SK-N-SH (cell line): ENCODE measurements around the gene ADAMTS15. TPM values are rescaled to one million over a fixed set of nuclear protein-coding genes. Genes with fewer than 3 reads are reported as not detected.

Experiments used
- CTCF ChIA-PET: fragments of 300-600, 350-600 bp; formaldehyde crosslinking; extraction: SDS; loops from one replicate; lab custom pipeline; 2021; lab: Yijun Ruan, JAX
- POLR2A ChIA-PET: fragments of 350-600 bp; sonication (Branson Sonifier 250); formaldehyde crosslinking; extraction: SDS; loops from one replicate; lab custom pipeline; 2020; ENCODE audit warnings: antibody characterized with exemption, inconsistent platforms; lab: Yijun Ruan, JAX
- DNase-seq: peaks from one replicate; pipeline ENCODE4 v3.0.0; 2012
- H2AFZ ChIP-seq: fragments of 200-600 bp; sonication (generic); 2 replicates; pipeline ENCODE4 v1.8.1; 2016; ENCODE audit warnings: antibody characterized with exemption, mild to moderate bottlenecking, low read depth
- H3F3A ChIP-seq: fragments of 200-600 bp; sonication (generic); replicated peaks from 2 replicates; pipeline ENCODE3; 2016; ENCODE audit warnings: antibody characterized with exemption, mild to moderate bottlenecking; ENCODE audit not compliant: insufficient read depth
- H3K27ac ChIP-seq, 2 experiments: fragments of 200-500 bp in 1 of 2; fragments of 200-600 bp in 1 of 2; sonication (Bioruptor generic) in 1 of 2; sonication (generic), shearing (Covaris generic) in 1 of 2; 2 replicates each; pipeline versions ENCODE4 v1.5.1 to v1.6.1; 2014 to 2016; ENCODE audit warnings: low read depth in 2 of 2, inconsistent platforms in 1 of 2, low read length in 1 of 2, mild to moderate bottlenecking in 1 of 2, mixed read lengths in 1 of 2
- H3K27me3 ChIP-seq: fragments of 200-600 bp; sonication (generic), shearing (Covaris generic); 2 replicates; pipeline ENCODE4 v1.6.1; 2016; ENCODE audit warnings: mixed run types; ENCODE audit not compliant: insufficient read depth
- H3K36me3 ChIP-seq, 2 experiments: fragments of 200-500 bp in 1 of 2; fragments of 200-600 bp in 1 of 2; sonication (Bioruptor generic) in 1 of 2; sonication (generic) in 1 of 2; replicated peaks in 1 of 2; 2 replicates each; pipeline versions ENCODE3 to v1.5.1; 2014 to 2016; ENCODE audit warnings: low read length in 1 of 2, mild to moderate bottlenecking in 1 of 2; ENCODE audit not compliant: insufficient read depth in 2 of 2, control insufficient read depth in 1 of 2
- H3K4me1 ChIP-seq, 2 experiments: fragments of 200-500 bp in 1 of 2; fragments of 200-600 bp in 1 of 2; sonication (Bioruptor generic) in 1 of 2; sonication (generic), shearing (Covaris generic) in 1 of 2; 2 replicates each; pipeline versions ENCODE4 v1.5.1 to v1.6.1; 2014 to 2016; ENCODE audit warnings: low read depth in 1 of 2, low read length in 1 of 2, mixed run types in 1 of 2; ENCODE audit not compliant: insufficient read depth in 2 of 2, control insufficient read depth in 1 of 2
- H3K4me2 ChIP-seq: fragments of 200-600 bp; sonication (generic), shearing (Covaris generic); 2 replicates; pipeline ENCODE4 v1.6.1; 2017; ENCODE audit warnings: mixed run types
- H3K4me3 ChIP-seq, 2 experiments: fragments of 200-500 bp in 1 of 2; fragments of 200-600 bp in 1 of 2; sonication (Bioruptor generic) in 1 of 2; sonication (generic), shearing (Covaris generic) in 1 of 2; 2 replicates each; pipeline versions ENCODE4 v1.5.1 to v1.8.1; 2014 to 2016; ENCODE audit warnings: low read depth in 2 of 2, inconsistent platforms in 1 of 2, low read length in 1 of 2, mild to moderate bottlenecking in 1 of 2, mixed read lengths in 1 of 2, moderate library complexity in 1 of 2
- H3K79me2 ChIP-seq: fragments of 200-600 bp; sonication (generic); 2 replicates; pipeline ENCODE4 v1.8.1; 2017; ENCODE audit warnings: mild to moderate bottlenecking; ENCODE audit not compliant: insufficient read depth
- H3K9ac ChIP-seq: fragments of 200-600 bp; sonication (generic); 2 replicates; pipeline ENCODE4 v1.6.1; 2017; ENCODE audit warnings: mixed run types
- H3K9me2 ChIP-seq: fragments of 200-600 bp; sonication (generic); 2 replicates; pipeline ENCODE4 v1.6.1; 2017; ENCODE audit warnings: mixed run types
- H3K9me3 ChIP-seq: fragments of 200-600 bp; sonication (generic); 2 replicates; pipeline ENCODE4 v1.6.1; 2017; ENCODE audit warnings: mixed run types, mild to moderate bottlenecking, moderate library complexity
- H4K20me1 ChIP-seq: fragments of 200-600 bp; sonication (generic); 2 replicates; pipeline ENCODE4 v1.6.1; 2017; ENCODE audit warnings: mild to moderate bottlenecking, mixed run types; ENCODE audit not compliant: insufficient read depth
- CTCF ChIP-seq: fragments of 200-600 bp; sonication (generic); IDR thresholded peaks from 2 replicates; pipeline ENCODE4 v1.6.1; 2017; ENCODE audit warnings: antibody characterized with exemption, mild to moderate bottlenecking, moderate library complexity
- EP300 ChIP-seq, 2 experiments: IDR thresholded peaks; 2 replicates each; pipeline versions ENCODE4 v1.4.0 to v1.6.1; 2012; ENCODE audit warnings: borderline replicate concordance in 1 of 2, low read depth in 1 of 2, low read length in 1 of 2
- FOSL2 ChIP-seq: IDR thresholded peaks from 2 replicates; pipeline ENCODE4 v1.4.0; 2012; ENCODE audit warnings: low read depth, mild to moderate bottlenecking, moderate library complexity, borderline replicate concordance
- FOXM1 ChIP-seq: IDR thresholded peaks from 2 replicates; pipeline ENCODE4 v1.4.0; 2012; ENCODE audit warnings: low read depth, mild to moderate bottlenecking
- NRF1 ChIP-seq: IDR thresholded peaks from 2 replicates; pipeline ENCODE4 v1.6.1; 2012; ENCODE audit warnings: low read depth, mild to moderate bottlenecking, low read length
- RXRA ChIP-seq: IDR thresholded peaks from 2 replicates; pipeline ENCODE4 v1.4.0; 2012; ENCODE audit warnings: low read depth, mild to moderate bottlenecking, borderline replicate concordance
- SIN3A ChIP-seq: IDR thresholded peaks from 2 replicates; pipeline ENCODE4 v1.6.1; 2012; ENCODE audit warnings: low read depth, mild to moderate bottlenecking, low read length, moderate library complexity, borderline replicate concordance
- TAF1 ChIP-seq: IDR thresholded peaks from 2 replicates; pipeline ENCODE4 v1.6.1; 2012; ENCODE audit warnings: low read depth, mild to moderate bottlenecking, low read length, moderate library complexity, borderline replicate concordance
- YY1 ChIP-seq: IDR thresholded peaks from 2 replicates; pipeline ENCODE4 v1.4.0; 2012; ENCODE audit warnings: low read depth, mild to moderate bottlenecking
- ZBTB33 ChIP-seq: IDR thresholded peaks from 2 replicates; pipeline ENCODE4 v1.4.0; 2012; ENCODE audit warnings: low read depth, borderline replicate concordance
- WGBS: methylation state at CpG from one replicate; pipeline ENCODE4 v1.1.6; 2017; ENCODE audit warnings: low lambda C conversion rate; 5-methylcytosine and 5-hydroxymethylcytosine counted together
- polyA plus RNA-seq, 3 experiments: library from polyadenylated mRNA; depleted of rRNA; stranded (reverse); fragments of >200 nt; gene quantifications; 2 replicates each; pipeline ENCODE4 v1.2.3, GENCODE V29; 2012

The ADAMTS15 gene
- polyA plus RNA-seq, 1 of the 3 experiments (the other 2 are of a cell fraction), result 1.1 TPM

- Histone ChIP-seq H3K9me2 (no peaks in the 10 kb centered on the region), H3K36me3 (no peaks in the 10 kb centered on the region), H3F3A (peaks cover 23% of the 10 kb centered on the region), H3K9ac (0 out of 2 replicates have a peak overlapping the region, but pooled peaks have one; percentile 15), H3K9me3 (no peaks in the 10 kb centered on the region), H3K4me2 (peak overlapping the region; percentile 27; the same call in 1 of the 2 replicates), H2AFZ (no peak overlapping the region), H3K79me2 (no peaks in the 10 kb centered on the region), H4K20me1 (no peaks in the 10 kb centered on the region), H3K4me1 (peaks cover 8 to 37% of the 10 kb centered on the region in 2 experiments; a peak in 3 of 4 replicates), H3K27ac (peak overlapping the region in 1 of 2 experiments; percentile 41; a peak in 2 of 4 replicates), H3K4me3 (no peak overlapping the region), H3K27me3 (no peaks in the 10 kb centered on the region)
- ChIA-PET CTCF (no interaction called here), POLR2A (no interaction called here)
- no peak for DNase-seq
- WGBS, result 77% methylated on average over 5 of the region's 5 CpGs
- TF ChIP-seq YY1 (no peak), SIN3A (no peak), ZBTB33 (no peak), FOXM1 (no peak)
These were observed 32.3 kb downstream of the ADAMTS15 start for GRCh38 chr11:130480711-130481140.

- Histone ChIP-seq H3K9ac (no peak overlapping the region), H3K27ac (no peak overlapping the region), H3K27me3 (no peaks in the 10 kb centered on the region), H4K20me1 (no peaks in the 10 kb centered on the region), H3F3A (peaks cover 11% of the 10 kb centered on the region), H3K4me3 (no peak overlapping the region), H3K4me2 (no peak overlapping the region), H3K36me3 (no peaks in the 10 kb centered on the region), H3K4me1 (peaks cover 6 to 32% of the 10 kb centered on the region in 2 experiments; a peak in 3 of 4 replicates), H3K9me2 (no peaks in the 10 kb centered on the region), H3K79me2 (no peaks in the 10 kb centered on the region), H2AFZ (no peak overlapping the region), H3K9me3 (no peaks in the 10 kb centered on the region)
- WGBS, result 77% methylated on average over 5 of the region's 5 CpGs
- peak; percentile 3 for DNase-seq
- POLR2A ChIA-PET, result no interaction called here
- CTCF ChIA-PET, result no interaction called here
- TF ChIP-seq TAF1 (no peak), CTCF (no peak), EP300 (IDR thresholded peaks at IDR 0.05; ENCODE audit: borderline replicate concordance in 1 of 2, low read depth in 1 of 2, low read length in 1 of 2) (no peak), NRF1 (no peak), SIN3A (no peak), RXRA (no peak), FOSL2 (no peak)
These were observed 34.7 kb downstream of the ADAMTS15 start for GRCh38 chr11:130483124-130483523.
